ENCODE results near the gene PIK3CB.

PIK3CB gene

GRCh38 chr3:138863776-138864113, 29.0 kb upstream of the PIK3CB start:
- H3K4me2 ChIP-seq (ENCODE audit: low read depth, low read length), result no peak overlapping the region
- no peaks in the 10 kb centered on the region for H4K20me1 ChIP-seq (ENCODE audit: insufficient read depth, low read length)
- no peaks in the 10 kb centered on the region for H3K9me3 ChIP-seq (replicated peaks; ENCODE audit: insufficient read depth, low read length)
- H3K9ac ChIP-seq (ENCODE audit: low read length), result no peak overlapping the region
- no peak overlapping the region for H3K4me3 ChIP-seq (ENCODE audit: low read length)
- TF ChIP-seq EZH2 (optimal IDR thresholded peaks at IDR 0.05; ENCODE audit: low read depth, low read length), result no peak
- TF ChIP-seq EZH2phosphoT487 (IDR thresholded peaks at IDR 0.05; ENCODE audit: low read length), result no peak
- no peaks in the 10 kb centered on the region for H3K79me2 ChIP-seq (ENCODE audit: low read length)
- no peaks in the 10 kb centered on the region for H3K4me1 ChIP-seq (ENCODE audit: low read length)
- no peaks in the 10 kb centered on the region for H3K9me2 ChIP-seq (replicated peaks; ENCODE audit: insufficient read depth, low read length)
- H3F3A ChIP-seq (ENCODE audit: insufficient read depth, low read length), result no peaks in the 10 kb centered on the region
- peak overlapping the region; percentile 36; the same call in 1 of the 2 replicates for H2AFZ ChIP-seq (ENCODE audit: low read length)
- no peaks in the 10 kb centered on the region for H3K36me3 ChIP-seq (replicated peaks; ENCODE audit: insufficient read depth, low read length)
- H3K27me3 ChIP-seq (replicated peaks; ENCODE audit: insufficient read depth, low read length), result no peaks in the 10 kb centered on the region
- DNase-seq, result no peak
- no peak overlapping the region for H3K27ac ChIP-seq (ENCODE audit: low read length)

- no peaks in the 10 kb centered on the region for H3K9me3 ChIP-seq (replicated peaks; ENCODE audit: insufficient read depth, low read length)
- no peaks in the 10 kb centered on the region for H3K9me2 ChIP-seq (replicated peaks; ENCODE audit: insufficient read depth, low read length)
- no peak overlapping the region for H3K4me2 ChIP-seq (ENCODE audit: low read depth, low read length)
- no peaks in the 10 kb centered on the region for H3K4me1 ChIP-seq (ENCODE audit: low read length)
- H3F3A ChIP-seq (ENCODE audit: insufficient read depth, low read length), result no peaks in the 10 kb centered on the region
- peak overlapping the region; percentile 36 for H2AFZ ChIP-seq (ENCODE audit: low read length)
- H3K9ac ChIP-seq (ENCODE audit: low read length), result no peak overlapping the region
- no peaks in the 10 kb centered on the region for H3K27me3 ChIP-seq (replicated peaks; ENCODE audit: insufficient read depth, low read length)
- no peak for DNase-seq
- H3K27ac ChIP-seq (ENCODE audit: low read length), result no peak overlapping the region
- TF ChIP-seq EZH2 (optimal IDR thresholded peaks at IDR 0.05; ENCODE audit: low read depth, low read length) (no peak), EZH2phosphoT487 (IDR thresholded peaks at IDR 0.05; ENCODE audit: low read length) (no peak), CTCF (IDR thresholded peaks at IDR 0.05; ENCODE audit: low read length) (no peak)
- no peaks in the 10 kb centered on the region for H3K79me2 ChIP-seq (ENCODE audit: low read length)
- no peaks in the 10 kb centered on the region for H3K36me3 ChIP-seq (replicated peaks; ENCODE audit: insufficient read depth, low read length)
- no peak overlapping the region for H3K4me3 ChIP-seq (ENCODE audit: low read length)
- no peaks in the 10 kb centered on the region for H4K20me1 ChIP-seq (ENCODE audit: insufficient read depth, low read length)
Observed at GRCh38 chr3:138862924-138863775, 28.4 kb upstream of the PIK3CB start.

- H3K4me2 ChIP-seq (ENCODE audit: low read depth, low read length), result no peak overlapping the region
- no peak overlapping the region for H3K4me3 ChIP-seq (ENCODE audit: low read length)
Observed at GRCh38 chr3:138862531-138862923, 27.8 kb upstream of the PIK3CB start.

More at GRCh38 chr3:138862531-138862923, 27.8 kb upstream of the PIK3CB start:
- Histone ChIP-seq H3K9ac (ENCODE audit: low read length) (no peak overlapping the region), H3K79me2 (ENCODE audit: low read length) (no peaks in the 10 kb centered on the region), H3K9me2 (replicated peaks; ENCODE audit: insufficient read depth, low read length) (no peaks in the 10 kb centered on the region), H3K4me1 (ENCODE audit: low read length) (no peaks in the 10 kb centered on the region), H3K27me3 (replicated peaks; ENCODE audit: insufficient read depth, low read length) (no peaks in the 10 kb centered on the region), H3K36me3 (replicated peaks; ENCODE audit: insufficient read depth, low read length) (no peaks in the 10 kb centered on the region), H2AFZ (ENCODE audit: low read length) (no peak overlapping the region), H3F3A (ENCODE audit: insufficient read depth, low read length) (no peaks in the 10 kb centered on the region), H3K9me3 (replicated peaks; ENCODE audit: insufficient read depth, low read length) (no peaks in the 10 kb centered on the region), H4K20me1 (ENCODE audit: insufficient read depth, low read length) (no peaks in the 10 kb centered on the region), H3K27ac (ENCODE audit: low read length) (no peak overlapping the region)
- TF ChIP-seq CTCF (IDR thresholded peaks at IDR 0.05; ENCODE audit: low read length) (no peak), EZH2phosphoT487 (IDR thresholded peaks at IDR 0.05; ENCODE audit: low read length) (no peak), EZH2 (optimal IDR thresholded peaks at IDR 0.05; ENCODE audit: low read depth, low read length) (no peak)
- no peak for DNase-seq
